Effector memory CD4-positive, alpha-beta T cell (primary cell): Measurements from ENCODE around the gene AP1M1.

Experiments
- DNase-seq, 3 donors: peaks; one replicate each; pipeline ENCODE4 v3.0.0-alpha.2; 2020
- H3K27ac ChIP-seq: 2 replicates; pipeline ENCODE4 v1.7.0; 2013; ENCODE audit warnings: mild to moderate bottlenecking, low read length, moderate library complexity; ENCODE audit not compliant: insufficient read depth, poor library complexity, severe bottlenecking
- H3K27me3 ChIP-seq: replicated peaks from 2 replicates; pipeline ENCODE4 v1.7.0; 2013; ENCODE audit warnings: mild to moderate bottlenecking, low read length; ENCODE audit not compliant: insufficient read depth, control insufficient read depth, poor library complexity, severe bottlenecking
- H3K36me3 ChIP-seq: 2 replicates; pipeline ENCODE4 v1.7.0; 2013; ENCODE audit warnings: mild to moderate bottlenecking, low read length, moderate library complexity; ENCODE audit not compliant: control insufficient read depth, insufficient read depth
- H3K4me1 ChIP-seq: 2 replicates; pipeline ENCODE4 v1.7.0; 2013; ENCODE audit warnings: low read length, mild to moderate bottlenecking; ENCODE audit not compliant: control insufficient read depth, insufficient read depth, poor library complexity, severe bottlenecking
- H3K4me3 ChIP-seq: 2 replicates; pipeline ENCODE4 v1.7.0; 2013; ENCODE audit warnings: low read length, low read depth, mild to moderate bottlenecking; ENCODE audit not compliant: insufficient read depth, poor library complexity, severe bottlenecking
- H3K9me3 ChIP-seq: 2 replicates; pipeline ENCODE4 v1.7.0; 2013; ENCODE audit warnings: mild to moderate bottlenecking, low read length, moderate library complexity; ENCODE audit not compliant: control insufficient read depth

The AP1M1 gene

DNA sequence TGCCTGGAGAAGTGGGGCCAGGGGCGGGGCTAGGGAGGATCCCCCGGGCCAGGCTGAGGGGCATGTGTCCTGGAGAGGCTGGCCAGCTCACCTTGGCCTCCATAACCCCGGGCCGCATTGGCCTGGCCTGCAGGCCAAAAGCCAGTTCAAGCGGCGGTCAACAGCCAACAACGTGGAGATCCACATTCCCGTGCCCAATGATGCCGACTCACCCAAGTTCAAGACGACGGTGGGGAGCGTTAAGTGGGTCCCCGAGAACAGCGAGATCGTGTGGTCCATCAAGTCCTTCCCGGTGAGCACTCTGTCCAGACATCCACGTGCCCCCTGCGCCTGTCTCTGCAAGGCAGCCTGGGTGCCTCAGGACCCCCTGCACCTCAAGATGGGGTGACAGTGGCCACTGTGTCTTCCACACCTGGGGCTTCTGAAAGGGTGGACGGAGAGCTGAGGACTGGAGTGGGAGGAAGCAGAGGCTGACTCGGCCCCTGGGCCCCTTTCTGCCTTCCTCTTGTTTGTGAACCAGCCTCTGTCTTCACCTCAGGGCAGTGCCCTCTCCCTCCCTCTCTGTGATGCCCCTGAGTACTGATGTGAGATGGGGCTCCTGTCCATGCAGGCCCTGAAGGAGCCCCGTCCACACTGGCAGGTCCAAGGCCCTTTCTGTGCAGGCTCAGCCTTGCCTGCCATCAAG is 31.1 kb downstream of the AP1M1 start:
- H3K4me3 ChIP-seq, result no peak overlapping the region
- no peak overlapping the region for H3K27ac ChIP-seq
- no peaks in the 10 kb centered on the region for H3K4me1 ChIP-seq
- H3K27me3 ChIP-seq, result no peaks in the 10 kb centered on the region
- H3K36me3 ChIP-seq, result peaks cover 87% of the 10 kb centered on the region
- DNase-seq, result no peak
- H3K9me3 ChIP-seq, result no peaks in the 10 kb centered on the region

DNA sequence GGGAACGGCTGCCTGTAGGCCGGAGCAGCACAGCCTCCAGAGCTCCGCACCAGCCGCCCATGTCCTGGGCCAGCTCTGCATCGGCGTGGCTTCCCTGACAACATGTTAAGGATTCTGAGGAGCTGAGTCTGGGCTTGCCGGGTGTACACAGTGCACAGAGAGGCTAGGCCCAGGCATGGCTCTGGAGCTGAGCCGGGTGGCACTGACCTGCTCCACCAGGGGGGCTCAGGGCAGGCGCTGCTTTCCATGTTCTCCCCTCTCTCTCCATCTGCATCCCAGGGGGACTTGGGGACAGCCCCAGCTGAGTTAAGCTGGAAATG is 31.6 kb downstream of the AP1M1 start:
- H3K27me3 ChIP-seq, result no peaks in the 10 kb centered on the region
- H3K4me3 ChIP-seq, result no peak overlapping the region
- H3K36me3 ChIP-seq, result peaks cover 87% of the 10 kb centered on the region
- no peak for DNase-seq
- H3K9me3 ChIP-seq, result no peaks in the 10 kb centered on the region
- no peaks in the 10 kb centered on the region for H3K4me1 ChIP-seq
- H3K27ac ChIP-seq, result no peak overlapping the region

DNA sequence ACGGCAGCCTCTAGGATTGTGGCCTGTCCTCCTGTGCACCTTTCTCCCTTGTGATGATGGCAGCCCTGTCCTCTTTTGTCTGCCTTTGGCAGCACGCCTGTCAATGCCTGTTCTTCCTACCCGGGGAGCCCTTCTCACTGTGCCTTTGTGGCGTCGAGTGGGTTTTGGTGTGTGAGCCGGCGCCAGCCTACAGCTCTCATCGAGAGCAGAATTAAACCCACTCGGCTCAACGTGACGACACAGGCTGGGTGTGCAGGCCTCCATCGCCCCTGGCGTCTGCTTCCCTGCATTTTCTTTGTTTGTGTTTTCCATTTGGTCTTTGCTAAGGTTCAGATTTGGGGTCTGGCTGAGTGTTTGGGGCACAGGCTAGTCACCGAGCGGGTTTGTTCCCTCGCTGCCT is 34.4 kb downstream of the AP1M1 start:
- DNase-seq, result no peak
- no peaks in the 10 kb centered on the region for H3K9me3 ChIP-seq
- H3K36me3 ChIP-seq, result peaks cover 78% of the 10 kb centered on the region
- H3K4me1 ChIP-seq, result no peaks in the 10 kb centered on the region
- H3K27ac ChIP-seq, result no peak overlapping the region
- no peaks in the 10 kb centered on the region for H3K27me3 ChIP-seq
- no peak overlapping the region for H3K4me3 ChIP-seq

DNA sequence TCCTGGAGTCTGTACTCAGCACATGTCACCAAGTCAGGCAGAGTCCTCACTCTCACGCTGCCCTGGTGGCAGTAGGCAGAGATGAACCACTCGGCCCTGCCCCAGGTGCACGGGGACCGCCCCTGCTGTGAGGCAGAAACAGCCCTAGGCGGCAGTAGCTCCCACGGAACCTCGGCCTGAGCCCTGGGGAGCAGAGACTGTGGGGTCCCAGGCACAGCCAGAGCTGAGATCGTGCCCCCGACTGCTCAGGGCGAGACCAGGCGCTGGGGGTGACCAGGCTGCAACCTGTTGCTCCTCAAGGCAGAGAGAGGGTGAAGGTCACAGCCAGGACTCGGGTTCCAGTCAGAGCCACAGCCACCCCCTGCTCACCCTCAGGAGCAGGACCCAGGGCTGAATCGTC is 34.9 kb downstream of the AP1M1 start:
- no peak for DNase-seq
- Histone ChIP-seq H3K36me3 (peaks cover 74% of the 10 kb centered on the region), H3K4me1 (no peaks in the 10 kb centered on the region), H3K4me3 (no peak overlapping the region), H3K9me3 (no peaks in the 10 kb centered on the region), H3K27me3 (no peaks in the 10 kb centered on the region), H3K27ac (no peak overlapping the region)

DNA sequence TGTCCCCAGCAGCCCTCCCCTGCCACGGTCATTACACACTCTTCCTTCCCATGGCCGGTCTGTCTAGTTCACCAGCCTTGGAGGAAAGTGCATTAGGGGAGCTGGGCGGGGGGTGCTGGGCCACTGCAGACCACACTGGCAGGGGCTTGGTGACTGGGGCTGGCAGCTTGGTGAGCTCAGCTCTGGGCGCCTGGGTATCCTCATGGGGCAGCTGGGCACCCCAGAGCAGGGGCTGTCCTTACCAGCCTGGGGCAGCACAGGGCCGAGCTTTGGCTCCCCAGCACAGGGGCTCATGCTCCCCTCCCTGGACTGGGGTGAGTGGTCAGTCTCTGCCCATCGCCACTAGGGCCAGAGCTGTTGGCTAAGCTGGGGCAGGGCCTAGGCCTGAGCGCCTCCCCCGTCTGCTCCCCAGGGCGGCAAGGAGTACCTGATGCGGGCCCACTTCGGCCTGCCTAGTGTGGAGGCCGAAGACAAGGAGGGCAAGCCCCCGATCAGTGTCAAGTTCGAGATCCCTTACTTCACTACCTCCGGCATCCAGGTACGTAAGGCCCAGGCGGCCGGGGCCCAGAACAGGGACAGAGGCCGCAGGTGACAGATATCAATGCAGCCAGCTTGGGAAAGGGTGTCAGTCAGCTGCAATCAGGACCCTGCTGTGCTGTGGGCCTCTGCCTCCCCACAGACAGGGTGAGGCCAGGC is 35.5 kb downstream of the AP1M1 start:
- no peak overlapping the region for H3K4me3 ChIP-seq

DNA sequence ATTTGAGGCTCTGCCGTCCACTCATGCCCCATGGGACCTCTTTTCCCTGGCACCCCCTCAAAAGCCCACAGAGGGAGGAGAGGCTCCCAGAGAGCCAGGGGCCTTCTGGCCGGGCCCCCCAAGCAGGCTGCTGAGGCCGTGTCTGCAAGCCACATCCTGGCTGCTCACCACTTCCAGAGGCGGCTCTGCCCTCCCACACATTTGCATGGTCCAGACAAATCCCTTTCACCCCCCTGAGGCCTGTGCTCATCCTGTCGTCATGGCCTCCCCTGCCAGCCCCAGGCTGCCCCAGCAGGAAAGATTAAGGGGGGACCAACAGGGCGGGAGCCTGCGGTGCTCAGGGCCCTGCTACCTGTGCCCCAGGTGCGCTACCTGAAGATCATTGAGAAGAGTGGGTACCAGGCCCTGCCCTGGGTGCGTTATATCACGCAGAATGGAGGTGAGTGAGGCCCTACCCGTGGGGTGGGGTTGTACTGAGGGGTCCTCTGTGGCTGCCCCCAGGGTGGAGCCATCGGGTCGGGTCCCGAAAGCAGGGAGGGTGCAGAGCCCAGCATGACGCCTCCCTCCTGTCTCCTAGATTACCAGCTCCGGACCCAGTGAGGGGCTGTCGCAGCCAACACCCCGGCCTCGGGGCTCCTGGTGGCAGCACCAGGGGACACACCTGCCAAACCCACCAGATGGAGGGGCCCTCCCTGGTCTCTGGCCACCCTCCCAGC is 36.3 kb downstream of the AP1M1 start:
- Histone ChIP-seq H3K9me3 (no peaks in the 10 kb centered on the region), H3K27me3 (no peaks in the 10 kb centered on the region), H3K27ac (no peak overlapping the region), H3K4me1 (no peaks in the 10 kb centered on the region), H3K36me3 (peaks cover 59% of the 10 kb centered on the region), H3K4me3 (no peak overlapping the region)
- no peak for DNase-seq

More for the DNA sequence above, 35.5 kb downstream of the AP1M1 start:
- peaks cover 67% of the 10 kb centered on the region for H3K36me3 ChIP-seq
- H3K4me1 ChIP-seq, result no peaks in the 10 kb centered on the region
- no peak for DNase-seq
- no peaks in the 10 kb centered on the region for H3K27me3 ChIP-seq
- H3K9me3 ChIP-seq, result no peaks in the 10 kb centered on the region
- H3K27ac ChIP-seq, result no peak overlapping the region

DNA sequence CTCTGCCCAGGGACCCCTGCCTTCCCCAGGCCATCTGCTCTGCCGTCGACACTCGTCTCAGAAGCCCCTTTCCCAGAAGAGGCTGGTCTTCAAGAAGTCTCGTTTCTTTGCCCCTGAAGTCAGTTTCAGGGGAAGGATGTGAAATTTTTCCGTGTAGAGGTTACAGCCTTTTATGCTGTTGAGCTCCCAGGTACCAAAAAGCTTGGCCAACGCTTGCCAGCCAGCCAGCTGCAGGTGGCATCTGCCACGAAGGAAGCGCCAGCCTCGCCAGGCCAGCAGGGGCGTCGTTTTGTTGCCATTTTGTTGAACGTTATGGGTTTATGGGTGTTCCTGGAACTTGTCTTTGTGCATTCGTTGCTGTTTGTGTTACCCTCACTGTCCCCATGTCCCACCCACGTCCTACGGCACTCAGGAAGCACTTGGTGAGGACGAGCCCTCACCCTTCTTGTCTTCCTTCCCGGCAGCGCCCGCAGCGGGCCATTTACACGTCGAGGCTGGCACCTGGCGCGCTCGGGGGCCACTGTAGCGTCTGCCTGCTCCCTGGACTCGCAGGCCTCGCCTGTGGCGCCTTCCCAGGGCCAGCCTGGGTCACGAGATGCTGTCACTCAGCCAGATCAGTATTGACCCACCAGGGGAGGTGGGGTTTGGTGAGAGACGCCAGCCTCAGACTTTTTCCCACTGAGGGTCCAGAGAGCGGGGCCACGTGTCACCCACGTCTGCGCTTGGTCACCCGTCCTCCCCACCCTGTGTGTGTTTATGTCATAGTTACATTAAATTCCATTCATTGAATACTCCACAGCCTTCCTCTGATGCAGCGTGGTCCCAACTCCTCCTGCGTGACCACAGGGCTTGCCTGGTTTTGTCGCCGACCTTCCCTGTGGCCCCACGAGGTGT is 37.1 kb downstream of the AP1M1 start:
- DNase-seq, result no peak
- H3K27ac ChIP-seq, result no peak overlapping the region
- H3K4me3 ChIP-seq, result no peak overlapping the region
- H3K4me1 ChIP-seq, result no peaks in the 10 kb centered on the region
- no peaks in the 10 kb centered on the region for H3K27me3 ChIP-seq
- H3K36me3 ChIP-seq, result peaks cover 51% of the 10 kb centered on the region
- no peaks in the 10 kb centered on the region for H3K9me3 ChIP-seq

DNA sequence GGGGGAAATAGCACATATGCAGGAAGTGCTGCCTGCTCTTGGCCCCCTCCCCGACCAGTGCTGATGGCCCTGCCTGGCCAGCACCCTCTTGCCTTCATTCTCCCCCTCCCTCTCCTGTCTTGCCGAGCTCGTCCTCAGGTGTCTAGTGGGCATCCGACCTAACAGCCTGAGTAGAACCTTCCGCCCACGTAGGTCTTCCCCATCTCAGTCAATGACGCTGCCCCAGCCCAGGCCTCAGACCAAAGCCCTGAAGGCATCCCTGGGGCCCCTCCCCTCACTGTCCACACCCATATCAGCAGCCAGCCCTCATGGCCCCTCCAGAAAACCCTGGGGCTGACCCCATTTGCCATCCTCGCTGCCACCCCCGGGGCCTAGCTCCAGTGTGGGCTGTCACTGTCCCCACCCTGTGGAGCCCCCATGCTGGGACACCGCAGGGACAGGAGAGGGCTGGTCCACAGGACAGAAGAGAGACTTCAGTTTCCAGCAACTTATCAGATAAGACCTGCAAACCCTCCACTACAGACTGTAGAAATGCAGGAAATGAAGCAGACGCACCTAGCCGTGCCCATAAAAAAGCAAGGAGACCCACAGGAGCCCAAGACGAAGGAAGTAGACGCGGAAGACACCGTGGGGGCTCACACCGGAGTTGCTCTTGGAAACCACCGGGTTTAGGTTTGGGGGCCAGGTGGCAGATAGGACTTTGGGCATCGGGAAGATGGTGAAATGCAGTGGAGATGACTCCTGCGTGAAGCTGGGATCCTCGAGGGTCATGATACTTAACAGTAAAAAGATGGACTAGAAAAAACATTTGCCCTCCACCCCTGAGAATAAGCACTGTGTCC is 38.3 kb downstream of the AP1M1 start:
- H3K9me3 ChIP-seq, result no peaks in the 10 kb centered on the region
- peaks cover 49% of the 10 kb centered on the region for H3K36me3 ChIP-seq
- H3K4me3 ChIP-seq, result no peak overlapping the region
- no peaks in the 10 kb centered on the region for H3K4me1 ChIP-seq
- no peak for DNase-seq
- H3K27me3 ChIP-seq, result no peaks in the 10 kb centered on the region
- peak overlapping the region; percentile 37 for H3K27ac ChIP-seq

DNA sequence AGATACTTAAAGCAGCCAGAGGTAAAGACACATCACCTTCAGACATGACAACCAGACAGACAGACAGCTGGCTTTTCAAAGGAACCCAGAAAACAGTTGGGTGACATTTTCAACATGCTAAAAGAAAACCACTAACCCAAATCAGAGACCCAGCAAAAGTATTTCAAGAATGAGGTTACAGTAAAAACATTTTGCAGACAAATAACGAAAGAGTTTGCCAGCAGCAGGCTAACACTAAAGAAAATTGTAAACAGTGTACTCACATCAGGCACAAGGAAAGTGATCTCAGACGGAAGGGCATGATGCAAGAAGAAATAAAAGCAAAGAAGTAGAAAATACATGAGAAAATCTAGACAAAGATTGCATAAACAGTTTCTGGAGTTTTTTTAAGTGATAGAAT is 46.4 kb downstream of the AP1M1 start:
- DNase-seq, result no peak
- Histone ChIP-seq H3K36me3 (no peaks in the 10 kb centered on the region), H3K27me3 (no peaks in the 10 kb centered on the region), H3K4me1 (peaks cover 4% of the 10 kb centered on the region), H3K9me3 (no peaks in the 10 kb centered on the region), H3K4me3 (no peak overlapping the region), H3K27ac (no peak overlapping the region)
